GM12801 (cell line): ENCODE results near the gene EPS8L1.

Source experiments
- CTCF ChIP-seq: IDR thresholded peaks from one replicate; pipeline ENCODE4 v1.5.1; 2011; ENCODE audit warnings: control low read depth; ENCODE audit not compliant: insufficient read length; ENCODE audit errors: extremely low read depth

EPS8L1 gene

DNA sequence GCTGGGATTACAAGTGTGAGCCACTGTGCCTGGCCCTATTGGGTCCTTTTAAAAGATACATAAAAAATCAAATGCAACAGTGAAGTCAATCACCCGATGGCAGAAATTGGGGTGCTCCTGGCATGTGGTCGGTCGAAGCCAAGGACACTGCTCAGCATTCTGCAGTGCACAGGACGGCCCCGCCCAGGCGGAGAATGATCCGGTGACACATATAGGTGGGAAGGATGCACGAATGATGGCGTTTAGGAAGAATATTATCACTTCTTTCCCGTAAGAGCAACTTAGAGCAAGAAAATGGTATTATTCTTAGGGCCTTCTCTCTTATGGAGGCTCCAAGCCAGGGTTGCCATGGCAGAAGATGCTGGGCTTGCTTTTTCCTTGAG lies 34.4 kb upstream of the EPS8L1 start:
- no peak for TF ChIP-seq CTCF

DNA sequence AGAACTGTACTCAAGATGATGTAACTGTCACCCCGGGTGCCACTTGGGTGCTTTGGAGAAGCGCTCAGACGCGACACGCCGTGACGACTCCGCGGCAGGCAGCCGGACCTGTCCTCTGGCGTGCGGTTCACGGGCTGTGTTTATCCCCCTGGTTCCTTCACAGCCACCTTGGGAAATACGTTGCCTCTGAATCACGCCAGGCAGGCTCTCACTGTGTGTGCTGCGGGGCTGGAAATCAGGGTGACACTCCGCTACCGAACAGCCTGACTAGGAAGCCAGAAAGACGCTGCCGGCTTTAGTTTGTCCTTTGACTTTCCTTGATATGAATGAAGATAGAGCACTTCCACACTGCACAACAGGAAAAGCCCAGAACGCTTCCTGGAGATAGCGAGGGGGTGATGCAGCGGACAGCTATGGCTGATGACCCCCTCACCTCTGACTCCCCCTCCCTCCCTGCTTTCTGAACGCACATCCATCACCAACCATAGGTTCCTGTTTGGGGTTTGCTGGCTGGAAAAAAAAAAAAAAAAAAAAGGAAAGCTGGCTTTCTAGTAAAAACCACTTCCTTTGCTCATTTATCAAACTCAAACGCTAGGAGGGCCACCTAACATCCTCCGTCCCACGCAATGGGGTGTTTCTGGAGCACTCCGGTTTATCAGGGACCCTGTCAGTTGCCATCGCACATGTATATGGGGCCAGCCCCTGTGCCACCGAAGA lies 33.9 kb upstream of the EPS8L1 start:
- TF ChIP-seq CTCF, result no peak

DNA sequence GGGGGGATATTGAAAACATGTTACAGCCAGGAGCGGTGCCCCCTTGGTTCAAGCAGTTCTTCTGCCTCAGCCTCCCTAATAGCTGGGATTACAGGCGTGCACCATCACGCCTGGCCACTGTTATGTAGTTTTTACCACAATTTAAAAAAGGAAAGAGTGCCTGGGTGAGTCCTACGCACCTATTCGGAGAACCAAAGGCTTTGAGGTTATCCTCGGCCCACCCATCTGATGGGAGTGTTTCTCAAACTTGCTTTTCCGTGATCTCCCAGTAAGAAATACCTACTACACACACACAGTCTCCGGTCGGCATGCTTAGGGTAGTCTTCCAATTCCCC lies 33.4 kb upstream of the EPS8L1 start:
- TF ChIP-seq CTCF, result no peak

DNA sequence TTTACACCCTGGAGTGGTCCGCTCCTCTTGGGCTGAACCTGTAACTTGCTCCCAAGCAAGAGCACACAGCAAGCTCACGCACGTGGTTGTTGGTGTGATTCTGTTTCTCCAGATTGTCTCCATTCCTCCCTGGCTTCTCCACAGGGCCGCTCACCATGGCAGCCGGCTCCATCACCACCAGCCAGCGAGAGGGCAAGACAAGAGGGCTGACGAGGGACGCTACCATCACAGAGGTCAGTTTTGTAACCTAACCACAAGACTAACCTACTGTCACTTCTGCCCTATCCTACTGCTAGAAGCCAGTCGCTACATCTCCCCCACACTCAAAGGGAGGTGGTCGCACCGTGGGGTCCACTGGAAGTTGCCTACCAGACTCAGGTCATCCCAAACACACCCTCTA lies 33.0 kb upstream of the EPS8L1 start:
- TF ChIP-seq CTCF, result no peak

- no peak for TF ChIP-seq CTCF
These were observed 31.4 kb upstream of the EPS8L1 start for GRCh38 chr19:55044286-55044685.

DNA sequence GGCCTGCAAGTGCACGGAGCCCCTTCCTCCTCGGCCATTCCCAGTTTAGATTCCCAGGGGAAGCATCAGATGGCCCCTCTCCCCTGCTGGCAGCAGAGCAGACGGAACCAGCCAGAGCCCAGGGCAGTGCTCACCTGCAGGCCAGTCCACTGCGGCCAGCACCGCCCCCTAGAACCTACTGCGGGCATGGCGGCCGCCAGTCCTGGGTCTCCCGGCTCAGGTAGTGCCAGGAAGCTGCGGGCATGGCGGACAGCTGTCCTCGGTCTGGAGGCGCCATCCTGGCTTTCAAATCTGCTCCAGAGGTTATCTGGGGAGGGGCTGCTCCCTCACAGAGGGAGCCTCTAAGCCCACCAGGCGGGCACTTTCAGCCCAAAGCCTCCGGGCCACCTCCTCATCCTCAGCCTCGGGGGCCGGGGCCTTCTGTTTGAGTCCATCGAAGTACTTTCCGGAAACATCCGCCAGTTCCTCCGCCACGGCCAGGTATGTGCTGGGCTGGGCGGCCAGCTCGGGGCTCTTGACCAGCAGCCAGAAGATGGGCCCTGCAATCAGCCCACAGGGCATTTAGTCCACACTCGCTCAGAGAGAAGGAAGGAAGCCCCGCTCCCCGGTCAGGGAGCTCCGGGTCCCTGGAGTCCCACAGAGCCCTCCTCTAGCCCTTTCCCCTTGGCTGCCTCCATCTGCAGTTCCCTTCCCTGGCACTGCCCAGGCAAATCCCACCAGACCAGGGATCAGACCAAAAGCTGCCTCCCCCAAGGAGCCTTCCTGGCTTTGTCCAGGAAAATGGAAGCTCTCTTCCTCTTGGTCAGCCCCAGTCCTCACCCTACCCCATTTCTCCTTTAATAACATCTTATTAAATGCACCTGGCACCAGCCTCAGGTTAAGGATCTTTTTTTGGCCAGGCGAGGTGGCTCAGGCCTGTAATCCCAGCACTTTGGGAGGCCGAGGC lies 30.6 kb upstream of the EPS8L1 start:
- no peak for TF ChIP-seq CTCF

DNA sequence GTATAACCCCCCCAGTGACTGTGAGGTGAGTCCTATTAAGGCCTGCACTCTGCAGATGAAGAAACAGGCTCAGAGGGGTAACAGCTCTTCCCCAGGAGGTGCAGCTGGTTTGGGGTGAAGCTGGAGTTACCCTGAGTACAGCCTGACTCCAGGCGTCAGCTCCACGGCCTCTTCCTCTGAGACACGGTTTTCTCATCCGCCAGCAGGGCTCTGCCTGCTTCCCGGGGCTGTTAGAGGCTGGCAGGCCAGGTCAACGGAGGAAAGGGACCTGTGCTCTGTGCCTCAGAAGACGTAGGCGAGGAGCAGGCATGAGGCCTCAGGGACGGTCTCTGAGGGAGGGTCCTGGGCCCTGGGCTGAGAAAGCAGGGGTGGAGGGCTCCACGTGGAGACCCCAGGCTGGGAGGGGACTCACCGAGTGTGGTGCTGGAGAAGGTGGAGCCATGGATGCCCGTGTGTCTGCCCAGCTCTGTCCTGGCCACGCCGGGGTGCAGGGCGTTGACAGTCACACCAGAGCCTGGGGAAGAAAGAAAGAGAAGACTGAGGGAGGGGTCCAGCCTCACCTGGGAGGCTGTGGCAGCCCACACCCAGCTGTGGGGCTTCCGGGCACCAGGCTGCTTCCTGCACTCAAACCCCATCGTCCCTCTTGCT lies 28.6 kb upstream of the EPS8L1 start:
- no peak for TF ChIP-seq CTCF
